Inferior parietal cortex (tissue), 1 donor: ENCODE data around the gene SLC25A12.
"Not testable (repeated sequence)": the region's sequence is repeated elsewhere in the genome, so short reads cannot be mapped to it uniquely, and the experiment has no call there.

Source experiments
- DNase-seq: peaks from one replicate; pipeline ENCODE4 v3.0.0-alpha.2; 2016; ENCODE audit errors: extremely low spot score

SLC25A12 gene, protein sequence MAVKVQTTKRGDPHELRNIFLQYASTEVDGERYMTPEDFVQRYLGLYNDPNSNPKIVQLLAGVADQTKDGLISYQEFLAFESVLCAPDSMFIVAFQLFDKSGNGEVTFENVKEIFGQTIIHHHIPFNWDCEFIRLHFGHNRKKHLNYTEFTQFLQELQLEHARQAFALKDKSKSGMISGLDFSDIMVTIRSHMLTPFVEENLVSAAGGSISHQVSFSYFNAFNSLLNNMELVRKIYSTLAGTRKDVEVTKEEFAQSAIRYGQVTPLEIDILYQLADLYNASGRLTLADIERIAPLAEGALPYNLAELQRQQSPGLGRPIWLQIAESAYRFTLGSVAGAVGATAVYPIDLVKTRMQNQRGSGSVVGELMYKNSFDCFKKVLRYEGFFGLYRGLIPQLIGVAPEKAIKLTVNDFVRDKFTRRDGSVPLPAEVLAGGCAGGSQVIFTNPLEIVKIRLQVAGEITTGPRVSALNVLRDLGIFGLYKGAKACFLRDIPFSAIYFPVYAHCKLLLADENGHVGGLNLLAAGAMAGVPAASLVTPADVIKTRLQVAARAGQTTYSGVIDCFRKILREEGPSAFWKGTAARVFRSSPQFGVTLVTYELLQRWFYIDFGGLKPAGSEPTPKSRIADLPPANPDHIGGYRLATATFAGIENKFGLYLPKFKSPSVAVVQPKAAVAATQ

DNA sequence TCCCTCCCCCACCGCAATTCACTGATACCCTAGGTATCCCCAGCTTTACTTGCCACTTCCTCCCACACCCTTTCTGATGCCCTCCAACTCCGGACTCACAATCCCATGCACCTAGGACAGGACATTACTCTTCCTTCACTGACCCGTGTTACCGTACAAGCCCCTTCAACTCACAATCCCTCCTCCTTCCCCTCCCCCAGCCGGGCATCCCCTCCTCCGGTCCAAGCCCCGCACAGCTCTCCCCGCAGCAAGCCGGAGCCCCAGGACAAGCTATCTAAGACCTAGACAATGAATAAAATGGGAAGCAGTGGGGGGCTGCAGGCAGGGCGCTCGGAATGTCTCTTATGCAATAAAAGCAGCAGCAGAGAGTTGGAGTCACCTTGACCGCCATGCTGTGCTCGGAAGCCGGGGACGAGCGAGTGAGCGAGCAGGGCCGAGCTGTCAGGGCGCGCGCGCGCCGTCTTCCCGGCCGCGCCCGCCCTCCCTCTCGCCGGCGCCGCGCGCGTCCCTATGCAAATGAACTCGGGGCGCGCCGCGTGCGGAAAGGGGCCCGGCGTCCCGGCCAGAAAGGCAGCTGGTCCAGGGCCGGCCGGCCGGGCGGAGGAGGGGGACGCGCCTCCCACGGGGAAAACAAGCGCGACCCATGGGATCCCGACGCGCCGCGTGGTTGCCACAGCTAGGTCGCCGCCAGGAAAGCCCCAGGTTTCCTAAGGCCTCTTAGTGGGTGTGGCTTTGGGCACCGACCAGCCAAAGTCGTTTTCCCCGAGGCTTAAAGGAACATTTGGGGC, at the start of gene SLC25A12:
Gene SLC25A12 (minus strand): TSS at position 421 of the 788 bp plus-strand sequence. CDS start 30 bp downstream, at position 391.
- DNase-seq: peak; percentile 80

DNA sequence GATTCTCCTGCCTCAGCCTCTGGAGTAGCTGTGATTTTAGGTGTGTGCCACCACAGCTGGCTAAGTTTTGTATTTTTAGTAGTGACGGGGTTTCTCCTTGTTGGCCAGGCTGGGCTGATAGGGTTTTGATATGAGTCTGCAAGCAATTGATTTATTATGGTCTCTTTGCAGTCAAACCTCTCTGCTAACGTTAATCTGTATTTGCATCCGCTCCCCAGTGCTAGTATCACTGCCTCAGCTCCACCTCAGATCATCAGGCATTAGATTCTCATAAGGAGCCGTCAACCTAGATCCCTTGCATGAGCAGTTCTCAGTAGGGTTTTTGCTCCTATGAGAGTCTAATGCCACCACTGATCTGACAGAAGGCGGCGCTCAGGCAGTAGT, 47.3 kb upstream of the SLC25A12 start:
- no peak for DNase-seq

GRCh38 chr2:171939743-171940071, 45.7 kb upstream of the SLC25A12 start:
- DNase-seq: no peak

DNA sequence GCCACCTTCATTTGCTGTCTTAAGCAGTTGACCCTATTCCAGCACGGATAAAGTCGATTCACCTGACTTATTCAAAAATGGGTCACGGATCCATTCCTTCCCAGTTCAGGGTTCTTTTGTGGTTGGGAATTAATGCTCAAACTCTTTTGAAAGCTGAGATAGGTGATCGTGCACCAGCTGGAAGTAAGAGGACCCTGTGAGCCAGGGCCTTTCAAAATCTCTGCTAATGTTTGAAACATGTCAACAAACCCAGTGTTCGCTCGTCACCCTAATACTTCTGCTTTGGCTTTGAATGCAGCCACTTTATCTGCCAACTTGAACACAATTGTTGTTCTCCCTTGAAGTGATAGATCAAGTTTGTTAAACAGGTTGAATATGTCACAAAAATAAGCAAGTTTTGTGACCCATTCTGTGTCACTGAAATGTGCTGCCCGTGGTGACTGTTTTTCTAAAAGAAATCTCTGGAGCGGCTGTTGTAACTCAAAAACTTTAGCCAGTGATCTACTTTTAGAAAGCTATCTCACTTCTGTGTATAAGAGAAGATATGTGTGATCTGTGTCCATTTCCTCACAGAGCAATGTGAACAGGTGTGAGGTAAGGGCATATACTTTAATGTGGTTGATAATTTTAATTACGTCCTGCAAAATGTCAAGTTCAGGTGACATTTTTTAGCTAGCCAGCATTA, 45.2 kb upstream of the SLC25A12 start:
- no peak for DNase-seq

- DNase-seq: no peak
These were observed 36.3 kb upstream of the SLC25A12 start for GRCh38 chr2:171930385-171930784.

- DNase-seq: no peak
These were observed 30.3 kb upstream of the SLC25A12 start for GRCh38 chr2:171924170-171924942.

- DNase-seq: no peak
These were observed 29.2 kb upstream of the SLC25A12 start for GRCh38 chr2:171923206-171923605.

- peak; percentile 99 for DNase-seq
These were observed 28.4 kb upstream of the SLC25A12 start, which contains the start of gene HAT1 for GRCh38 chr2:171922230-171923022. TSS of gene HAT1 (plus strand) at chr2:171922461. CDS start at chr2:171922501, 40 bp downstream.

DNA sequence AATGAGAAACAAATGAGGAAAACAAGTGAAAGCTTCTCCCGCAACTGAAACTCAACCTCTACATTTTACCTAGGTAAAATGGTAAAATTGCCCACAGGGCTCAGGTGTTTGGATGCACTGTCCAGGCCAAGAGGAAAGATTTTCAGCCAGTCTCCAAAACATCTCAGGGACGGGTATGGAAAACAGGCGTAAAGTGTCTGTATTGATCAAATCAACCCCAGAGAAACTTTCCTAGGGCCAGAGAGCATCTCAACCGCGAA, 27.9 kb upstream of the SLC25A12 start:
- no peak for DNase-seq

DNA sequence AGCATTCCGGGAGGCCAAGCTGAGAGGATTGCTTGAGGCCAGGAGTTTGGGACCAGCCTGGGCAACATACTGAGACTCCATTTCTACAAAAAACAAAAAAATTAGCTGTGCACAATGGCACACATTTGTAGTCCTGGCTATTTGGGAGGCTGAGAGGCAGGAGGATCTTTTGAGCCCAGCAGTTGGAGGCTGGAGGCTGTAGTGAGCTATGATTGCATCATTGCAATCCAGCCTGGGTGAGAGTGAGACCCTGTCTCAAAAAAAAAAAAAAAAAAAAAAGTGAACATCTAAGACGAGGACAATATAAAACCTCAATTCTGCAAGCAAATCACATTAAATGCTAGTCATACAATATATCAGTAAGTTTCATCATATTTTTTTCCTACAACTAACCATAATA, 25.4 kb upstream of the SLC25A12 start:
- DNase-seq: no peak

DNA sequence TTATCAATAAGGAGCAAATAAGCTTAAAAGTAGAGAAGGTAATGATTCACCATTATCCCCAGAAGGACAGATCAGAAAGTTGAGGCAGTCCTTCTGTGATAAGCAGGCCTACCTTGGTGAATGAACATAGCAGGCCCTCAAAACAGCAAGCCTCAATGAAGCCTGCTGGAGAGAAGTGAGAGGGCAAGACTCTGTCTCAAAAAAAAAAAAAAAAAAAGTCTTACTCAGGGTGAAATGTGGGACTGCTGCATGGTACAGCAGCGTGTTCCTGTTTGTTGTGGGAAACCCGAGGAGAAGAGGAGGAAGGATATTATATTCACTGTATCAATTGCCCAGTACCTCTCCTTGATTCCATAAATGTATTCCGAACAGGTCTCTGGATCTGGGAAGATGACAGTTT, 19.5 kb upstream of the SLC25A12 start:
- no peak for DNase-seq

DNA sequence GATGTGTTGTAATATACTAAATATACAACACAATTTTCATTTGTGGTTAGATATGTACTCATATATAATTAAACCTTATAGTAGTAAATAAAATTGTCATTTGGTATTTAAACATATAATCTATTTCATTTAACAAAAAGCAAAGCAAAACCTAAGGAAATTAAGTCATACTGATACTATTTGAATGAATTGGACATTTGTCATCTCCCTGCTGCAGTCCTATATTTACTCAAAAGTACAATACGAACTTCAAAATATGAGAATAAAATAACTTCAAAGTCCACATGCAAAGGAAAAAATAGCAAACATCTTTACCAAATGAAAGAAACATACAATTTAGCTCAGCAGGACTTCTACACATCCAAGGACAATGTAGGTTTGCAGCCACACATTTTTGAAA, 16.4 kb upstream of the SLC25A12 start:
- no peak for DNase-seq

GRCh38 chr2:171909266-171909665, 15.2 kb upstream of the SLC25A12 start:
- no peak for DNase-seq

DNA sequence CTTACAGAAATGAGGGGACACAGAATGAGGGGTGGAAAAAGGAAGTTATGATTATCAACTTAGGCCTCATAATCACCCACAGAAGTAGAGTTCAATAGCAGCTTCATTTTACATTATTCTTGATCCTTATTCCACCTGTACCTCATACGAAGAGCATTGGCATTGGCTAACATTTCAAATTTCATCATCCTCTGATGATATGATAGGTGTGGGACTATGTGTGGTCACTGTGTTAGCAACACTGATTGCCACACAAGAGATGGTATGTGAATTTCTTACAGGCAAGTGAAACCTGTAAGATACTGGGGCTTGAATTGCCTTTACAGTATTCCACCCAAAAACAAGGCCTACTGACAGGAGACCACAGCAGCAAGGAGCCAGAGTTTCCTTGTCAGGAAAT, 14.2 kb upstream of the SLC25A12 start:
- no peak for DNase-seq

DNA sequence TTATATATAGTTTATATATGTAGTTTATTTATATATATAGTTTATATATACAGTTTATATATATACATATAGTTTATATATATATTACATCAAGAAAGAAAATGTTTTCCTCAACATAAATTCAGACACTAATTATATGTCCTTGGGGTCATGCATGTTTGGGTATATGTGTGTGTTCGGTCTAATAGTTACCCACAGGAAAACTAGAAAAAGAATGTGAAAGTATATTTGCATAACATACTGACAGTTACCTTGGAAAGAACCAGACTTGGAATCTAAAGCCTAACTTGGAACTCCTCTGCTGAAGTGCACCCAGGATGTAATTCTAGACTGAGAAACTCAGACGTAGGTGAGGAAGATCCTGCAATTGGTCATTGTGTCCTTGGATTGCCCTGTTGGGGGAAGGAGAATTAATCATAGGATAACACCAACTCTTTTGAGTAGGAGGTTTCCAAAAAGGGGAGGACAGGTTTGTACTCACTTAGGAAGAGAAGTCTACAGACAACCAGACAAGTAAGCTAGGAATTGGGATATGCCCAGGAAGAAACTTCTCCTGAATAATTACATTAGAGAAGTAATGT, 8.9 kb upstream of the SLC25A12 start:
- no peak for DNase-seq

GRCh38 chr2:171899623-171900282, 5.7 kb upstream of the SLC25A12 start:
- DNase-seq: not testable (repeated sequence)

GRCh38 chr2:171895786-171896185, 1.7 kb upstream of the SLC25A12 start:
- no peak for DNase-seq

GRCh38 chr2:171894612-171894947, 536 bp upstream of the SLC25A12 start:
- DNase-seq: no peak

GRCh38 chr2:171893196-171893823, 734 bp downstream of the SLC25A12 start:
- no peak for DNase-seq
